Mesothelial cell of epicardium (in vitro differentiated cells): ENCODE results near the gene REX1BD. TPM values are rescaled to one million over a fixed set of nuclear protein-coding genes. Genes with fewer than 3 reads are reported as not detected.

ENCODE experiments used
- DNase-seq, 2 experiments: peaks; one replicate each; pipeline ENCODE4 v3.0.0; 2021; ENCODE audit warnings: low spot score in 2 of 2; ENCODE audit not compliant: unreplicated experiment in 2 of 2
- H3K27ac Mint-ChIP-seq: 2 replicates; pipeline ENCODE4 v1.8.0; 2021; ENCODE audit warnings: mixed read lengths
- H3K27me3 Mint-ChIP-seq: 2 replicates; pipeline ENCODE4 v1.8.0; 2021; ENCODE audit warnings: low read depth, mixed read lengths
- H3K36me3 Mint-ChIP-seq: 2 replicates; pipeline ENCODE4 v1.8.0; 2021; ENCODE audit warnings: mixed read lengths
- H3K4me1 Mint-ChIP-seq: 2 replicates; pipeline ENCODE4 v1.8.0; 2021; ENCODE audit warnings: mixed read lengths
- H3K4me3 Mint-ChIP-seq: 2 replicates; pipeline ENCODE4 v1.8.0; 2021; ENCODE audit warnings: mild to moderate bottlenecking, moderate library complexity, mixed read lengths
- H3K9me3 Mint-ChIP-seq: 2 replicates; pipeline ENCODE4 v1.8.0; 2021; ENCODE audit warnings: mixed read lengths
- total RNA-seq: library from RNA; stranded (reverse); gene quantifications from 3 replicates; pipeline ENCODE4 v1.2.1, GENCODE V29; 2021
- TF ChIP-seq, protein P1 (sequence below): fragments of 200-600 bp; sonication (generic); IDR thresholded peaks from one replicate; pipeline ENCODE4 v1.5.0; 2021; ENCODE audit warnings: antibody characterized with exemption; ENCODE audit not compliant: unreplicated experiment

REX1BD gene
- total RNA-seq, 1 donor from 2014 or later = 58.8 TPM

DNA sequence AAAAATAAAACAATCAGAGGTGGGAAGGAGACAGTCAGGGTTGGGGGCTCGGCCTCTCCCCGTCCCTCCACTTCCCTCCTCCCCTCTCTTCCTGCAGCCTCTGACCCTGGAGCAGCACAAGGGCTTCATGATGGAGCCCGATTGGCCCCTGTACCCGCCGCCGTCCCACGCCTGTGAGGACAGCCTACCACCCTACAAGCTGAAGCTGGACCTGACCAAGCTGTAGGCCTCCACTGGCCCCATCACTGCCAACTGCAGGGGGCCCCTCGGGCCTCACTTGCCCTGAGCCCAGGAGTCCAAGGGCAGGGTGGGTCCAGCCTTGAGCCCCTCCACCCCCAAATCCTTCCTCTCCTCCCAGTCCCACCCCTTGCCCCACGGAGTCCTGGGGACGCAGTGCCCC is 31.7 kb downstream of the REX1BD start:
- peaks cover 8% of the 10 kb centered on the region for H3K9me3 Mint-ChIP-seq
- no peak for DNase-seq
- no peak overlapping the region for H3K27ac Mint-ChIP-seq
- TF ChIP-seq, protein P1, sequence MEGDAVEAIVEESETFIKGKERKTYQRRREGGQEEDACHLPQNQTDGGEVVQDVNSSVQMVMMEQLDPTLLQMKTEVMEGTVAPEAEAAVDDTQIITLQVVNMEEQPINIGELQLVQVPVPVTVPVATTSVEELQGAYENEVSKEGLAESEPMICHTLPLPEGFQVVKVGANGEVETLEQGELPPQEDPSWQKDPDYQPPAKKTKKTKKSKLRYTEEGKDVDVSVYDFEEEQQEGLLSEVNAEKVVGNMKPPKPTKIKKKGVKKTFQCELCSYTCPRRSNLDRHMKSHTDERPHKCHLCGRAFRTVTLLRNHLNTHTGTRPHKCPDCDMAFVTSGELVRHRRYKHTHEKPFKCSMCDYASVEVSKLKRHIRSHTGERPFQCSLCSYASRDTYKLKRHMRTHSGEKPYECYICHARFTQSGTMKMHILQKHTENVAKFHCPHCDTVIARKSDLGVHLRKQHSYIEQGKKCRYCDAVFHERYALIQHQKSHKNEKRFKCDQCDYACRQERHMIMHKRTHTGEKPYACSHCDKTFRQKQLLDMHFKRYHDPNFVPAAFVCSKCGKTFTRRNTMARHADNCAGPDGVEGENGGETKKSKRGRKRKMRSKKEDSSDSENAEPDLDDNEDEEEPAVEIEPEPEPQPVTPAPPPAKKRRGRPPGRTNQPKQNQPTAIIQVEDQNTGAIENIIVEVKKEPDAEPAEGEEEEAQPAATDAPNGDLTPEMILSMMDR = no peak
- H3K36me3 Mint-ChIP-seq = no peaks in the 10 kb centered on the region
- H3K4me1 Mint-ChIP-seq = no peaks in the 10 kb centered on the region
- H3K27me3 Mint-ChIP-seq = peaks cover 30% of the 10 kb centered on the region
- no peak overlapping the region for H3K4me3 Mint-ChIP-seq

DNA sequence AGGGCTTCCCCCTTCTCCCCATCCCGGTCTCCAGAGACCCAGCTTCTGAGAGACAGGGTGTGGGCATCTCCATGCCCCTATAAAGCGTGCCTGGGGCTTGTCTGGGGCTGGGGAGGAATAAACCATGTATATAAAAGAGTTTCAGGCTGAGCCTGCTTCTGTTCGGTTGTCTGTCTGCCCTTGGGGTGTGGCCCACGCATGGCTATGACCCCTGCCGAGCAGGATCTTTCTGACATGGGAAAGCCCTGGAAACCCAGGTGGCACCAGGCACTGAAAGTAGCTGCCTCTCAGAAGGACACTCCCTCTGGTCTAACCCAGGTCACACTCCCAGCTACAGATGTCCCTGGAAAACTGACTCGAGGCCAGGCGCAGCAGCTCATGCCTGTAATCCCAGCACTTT is 32.3 kb downstream of the REX1BD start:
- Mint-ChIP-seq H3K27me3 (peaks cover 25% of the 10 kb centered on the region), H3K36me3 (no peaks in the 10 kb centered on the region), H3K27ac (no peak overlapping the region), H3K4me1 (no peaks in the 10 kb centered on the region), H3K4me3 (no peak overlapping the region), H3K9me3 (peaks cover 8% of the 10 kb centered on the region)
- TF ChIP-seq, protein P1 = no peak
- DNase-seq = no peak

- Mint-ChIP-seq H3K4me3 (no peak overlapping the region), H3K36me3 (no peaks in the 10 kb centered on the region), H3K9me3 (no peaks in the 10 kb centered on the region), H3K27ac (no peak overlapping the region), H3K4me1 (no peaks in the 10 kb centered on the region), H3K27me3 (peaks cover 20% of the 10 kb centered on the region)
- TF ChIP-seq, protein P1 = no peak
- no peak for DNase-seq
These were observed 38.3 kb downstream of the REX1BD start for GRCh38 chr19:18626906-18627305.

DNA sequence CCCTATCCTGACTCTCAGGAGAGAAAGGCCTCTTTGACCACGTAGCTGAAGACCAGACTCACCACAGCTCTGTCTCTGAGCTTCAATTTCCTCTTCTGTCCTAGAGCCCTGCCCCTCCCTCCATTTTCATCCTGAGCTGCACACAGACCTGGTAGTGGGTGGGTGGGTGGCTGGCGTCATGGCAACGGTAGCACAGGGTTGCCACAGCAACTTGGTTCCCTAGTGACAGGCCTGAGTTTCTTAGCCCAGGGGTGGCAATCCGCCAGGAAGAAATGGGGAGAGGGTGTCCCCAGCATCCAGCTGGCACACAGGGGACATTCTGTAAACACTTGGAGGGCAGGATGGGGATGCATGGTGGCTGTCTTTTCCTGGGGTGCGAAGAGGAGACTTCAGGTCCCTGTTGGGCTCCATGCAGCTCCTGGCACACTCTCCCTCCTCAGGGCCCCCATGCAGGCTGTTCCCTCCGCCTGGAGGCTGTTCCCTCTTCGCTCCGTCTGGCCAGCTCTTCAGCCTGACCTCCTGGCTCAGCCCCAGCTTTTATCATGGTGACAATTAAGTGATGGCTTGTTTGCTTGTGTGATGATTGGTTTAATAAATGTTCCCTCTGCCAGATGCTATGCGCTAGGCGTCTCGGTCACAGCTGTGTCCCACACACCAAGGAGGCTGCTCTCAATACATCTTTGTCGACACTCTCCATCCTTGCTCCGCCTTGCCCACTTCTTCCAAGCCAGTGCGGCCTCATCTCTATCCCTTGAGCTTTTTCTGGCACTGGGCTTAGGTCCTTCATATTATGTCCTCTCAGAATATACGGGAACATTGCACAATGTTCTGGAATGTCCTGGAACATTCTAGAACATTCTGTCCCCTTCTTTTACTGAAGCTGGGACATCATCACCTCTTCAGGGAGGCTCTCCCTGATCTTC is 40.8 kb downstream of the REX1BD start:
- no peaks in the 10 kb centered on the region for H3K36me3 Mint-ChIP-seq
- no peaks in the 10 kb centered on the region for H3K9me3 Mint-ChIP-seq
- H3K27me3 Mint-ChIP-seq = peaks cover 18% of the 10 kb centered on the region
- H3K4me3 Mint-ChIP-seq = no peak overlapping the region
- DNase-seq = no peak
- TF ChIP-seq, protein P1 = no peak
- no peaks in the 10 kb centered on the region for H3K4me1 Mint-ChIP-seq
- no peak overlapping the region for H3K27ac Mint-ChIP-seq

DNA sequence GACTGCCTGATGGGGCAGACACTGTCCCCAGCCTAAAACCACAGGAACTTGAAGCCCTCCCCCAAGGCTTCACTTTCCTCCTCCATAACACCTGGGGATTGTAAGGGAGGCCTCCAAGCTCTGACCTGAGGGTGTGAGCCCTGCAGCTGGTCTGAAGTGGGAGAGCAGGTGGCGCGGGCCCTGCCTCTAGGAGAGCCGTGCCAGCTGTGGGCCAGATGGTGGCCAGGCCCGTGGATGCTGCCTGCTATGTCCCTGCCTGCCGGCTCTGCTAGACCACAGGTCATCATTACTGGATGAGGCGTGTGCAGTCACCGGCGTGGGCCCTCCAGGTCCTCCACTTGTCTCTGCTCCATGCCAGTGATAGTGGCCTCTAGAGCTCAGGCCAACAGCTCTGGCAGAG is 44.7 kb downstream of the REX1BD start:
- no peak overlapping the region for H3K4me3 Mint-ChIP-seq
- no peaks in the 10 kb centered on the region for H3K36me3 Mint-ChIP-seq
- DNase-seq = no peak
- H3K27ac Mint-ChIP-seq = no peak overlapping the region
- TF ChIP-seq, protein P1 = no peak
- H3K9me3 Mint-ChIP-seq = no peaks in the 10 kb centered on the region
- H3K4me1 Mint-ChIP-seq = peaks cover 10% of the 10 kb centered on the region
- peaks cover 19% of the 10 kb centered on the region for H3K27me3 Mint-ChIP-seq
